PFSK-1 (cell line): ENCODE results near the gene DPPA2. TPM values are rescaled to one million over a fixed set of nuclear protein-coding genes. Genes with fewer than 3 reads are reported as not detected.

Experiments
- FOXP2 ChIP-seq: optimal IDR thresholded peaks from 2 replicates; pipeline ENCODE3; 2011; ENCODE audit warnings: borderline replicate concordance, control low read depth, inconsistent platforms; ENCODE audit not compliant: insufficient read depth; ENCODE audit errors: extremely low read length, extremely low read depth
- POLR2AphosphoS5 ChIP-seq: IDR thresholded peaks from 2 replicates; pipeline ENCODE4 v1.6.1; 2012; ENCODE audit warnings: low read depth, mild to moderate bottlenecking, control low read depth, low read length, moderate library complexity
- REST ChIP-seq, 2 experiments: IDR thresholded peaks; 2 replicates each; pipeline versions ENCODE4 v1.6.1 to v1.8.0; 2011 to 2012; ENCODE audit warnings: low read depth in 2 of 2, low read length in 2 of 2, control low read depth in 1 of 2, inconsistent platforms in 1 of 2, mild to moderate bottlenecking in 1 of 2, moderate library complexity in 1 of 2; ENCODE audit not compliant: insufficient read depth in 1 of 2
- SIN3A ChIP-seq: IDR thresholded peaks from 2 replicates; pipeline ENCODE4 v1.6.1; 2012; ENCODE audit warnings: mild to moderate bottlenecking, low read length, moderate library complexity, borderline replicate concordance; ENCODE audit not compliant: insufficient read depth
- TAF1 ChIP-seq: IDR thresholded peaks from 2 replicates; pipeline ENCODE4 v1.6.1; 2012; ENCODE audit warnings: low read length, control low read depth, borderline replicate concordance; ENCODE audit not compliant: insufficient read depth
- polyA plus RNA-seq: library from polyadenylated mRNA; unstranded; fragments of >200 nt; gene quantifications from one replicate; pipeline ENCODE4 v1.2.1, GENCODE V29; 2012; ENCODE audit warnings: low read depth, missing spikeins; ENCODE audit not compliant: insufficient read length

DPPA2 gene
- polyA plus RNA-seq: not detected

GRCh38 chr3:109316162-109316730, at the start of gene DPPA2:
TSS of gene DPPA2 (minus strand) at chr3:109316517. CDS start at chr3:109314542, 1,975 bp downstream.
- TF ChIP-seq SIN3A (no peak), POLR2AphosphoS5 (no peak), REST (IDR thresholded peaks at IDR 0.05; ENCODE audit: insufficient read depth in 1 of 2, low read depth in 2 of 2, low read length in 2 of 2) (no peak), TAF1 (no peak), FOXP2 (no peak)

- no peak for TF ChIP-seq POLR2AphosphoS5
- no peak for TF ChIP-seq SIN3A
- TF ChIP-seq REST (IDR thresholded peaks at IDR 0.05; ENCODE audit: insufficient read depth in 1 of 2, low read depth in 2 of 2, low read length in 2 of 2): no peak
- TF ChIP-seq FOXP2: no peak
- no peak for TF ChIP-seq TAF1
Measured at GRCh38 chr3:109364088-109364487, 47.8 kb upstream of the DPPA2 start.

GRCh38 chr3:109363634-109364033, 47.3 kb upstream of the DPPA2 start:
- TF ChIP-seq POLR2AphosphoS5: no peak

GRCh38 chr3:109362823-109363222, 46.5 kb upstream of the DPPA2 start:
- no peak for TF ChIP-seq TAF1
- no peak for TF ChIP-seq FOXP2
- TF ChIP-seq POLR2AphosphoS5: no peak
- TF ChIP-seq REST (IDR thresholded peaks at IDR 0.05; ENCODE audit: insufficient read depth in 1 of 2, low read depth in 2 of 2, low read length in 2 of 2): no peak
- TF ChIP-seq SIN3A: no peak

GRCh38 chr3:109356442-109357155, 40.3 kb upstream of the DPPA2 start:
- TF ChIP-seq TAF1 (no peak), FOXP2 (no peak), SIN3A (no peak), REST (IDR thresholded peaks at IDR 0.05; ENCODE audit: insufficient read depth in 1 of 2, low read depth in 2 of 2, low read length in 2 of 2) (no peak), POLR2AphosphoS5 (no peak)
